Mucosa of descending colon (tissue), 3 donors: ENCODE measurements around the gene NT5C. TPM values are rescaled to one million over a fixed set of nuclear protein-coding genes. Genes with fewer than 3 reads are reported as not detected.
"Not testable (repeated sequence)": the region's sequence is repeated elsewhere in the genome, so short reads cannot be mapped to it uniquely, and the experiment has no call there.

ENCODE experiments used
- ATAC-seq: fragments of 200-7000 bp; cut with Tn5 transposase; one replicate; pipeline ENCODE4 v1.9.1; 2020; ENCODE audit warnings: mild to moderate bottlenecking, moderate library complexity
- DNase-seq, 3 donors: peaks; one replicate each; pipeline ENCODE4 v3.0.0-alpha.2; 2020
- H3K36me3 ChIP-seq: fragments of 200-600 bp; one replicate; pipeline ENCODE4 v1.8.0; 2021; ENCODE audit warnings: low read depth, mild to moderate bottlenecking
- H3K4me1 ChIP-seq: fragments of 200-600 bp; one replicate; pipeline ENCODE4 v1.8.0; 2021; ENCODE audit warnings: low read depth, mild to moderate bottlenecking
- H3K4me3 ChIP-seq: fragments of 200-600 bp; one replicate; pipeline ENCODE4 v1.8.0; 2021; ENCODE audit warnings: mild to moderate bottlenecking
- H3K9me3 ChIP-seq: fragments of 200-600 bp; one replicate; pipeline ENCODE4 v1.8.0; 2021; ENCODE audit warnings: mild to moderate bottlenecking
- CTCF ChIP-seq: fragments of 200-600 bp; IDR thresholded peaks from one replicate; pipeline ENCODE4 v1.8.0; 2022; ENCODE audit warnings: antibody characterized with exemption, mild to moderate bottlenecking
- intact Hi-C, 2 donors: fragments of 100-400 bp; cut with DNase I in 1 of 2; cut with micrococcal nuclease in 1 of 2; formaldehyde crosslinking; loops; one replicate each; pipeline versions ENCODE4 v1.11.0 to v1.11.1; 2022; cut with DNase I, micrococcal nuclease
- total RNA-seq, 3 donors: library from RNA; stranded (reverse); fragmentation: NEBNext Ultra II Directional in 2 of 3; extraction: Animal tissue kit (Norgen Biotek cat#: 25700) in 2 of 3; gene quantifications; one replicate each; pipeline versions ENCODE4 v1.2.1 to v1.2.4, GENCODE V29; 2021 to 2023
- donor health status: DM: no; HTN: no; CAD: no; lungs with moderate emphysema.
- donor health status: DM: no; HTN: no; CAD: no.
- donor health status: DM: no; HTN: yes; CAD: no.

The NT5C gene
- total RNA-seq, 3 donors from 2014 or later, result 57.2 to 97.6 (median 75.4) TPM

GRCh38 chr17:75173526-75173925 is 42.0 kb upstream of the NT5C start:
- intact Hi-C loops, result loop anchor here in 1 of 2 donors (10.0 kb wide), 1 partner anchor 59 kb away; no protein-coding TSS in a partner anchor
- H3K4me3 ChIP-seq, result no peak overlapping the region
- no peaks in the 10 kb centered on the region for H3K36me3 ChIP-seq

GRCh38 chr17:75168998-75169397 is 37.5 kb upstream of the NT5C start:
- intact Hi-C loops, result no loop called here
- TF ChIP-seq CTCF, result no peak
- Histone ChIP-seq H3K36me3 (no peaks in the 10 kb centered on the region), H3K4me3 (no peak overlapping the region), H3K4me1 (no peaks in the 10 kb centered on the region), H3K9me3 (no peaks in the 10 kb centered on the region)
- DNase-seq (no peak), ATAC-seq (no peak)

More at GRCh38 chr17:75173526-75173925, 42.0 kb upstream of the NT5C start:
- H3K9me3 ChIP-seq, result no peaks in the 10 kb centered on the region
- H3K4me1 ChIP-seq, result no peaks in the 10 kb centered on the region
- no peak for TF ChIP-seq CTCF
- ATAC-seq, result no peak
- DNase-seq, result no peak

- H3K4me3 ChIP-seq, H3K36me3 ChIP-seq, intact Hi-C loops, H3K4me1 ChIP-seq, H3K9me3 ChIP-seq, ATAC-seq, DNase-seq: not testable (repeated sequence)
Measured at GRCh38 chr17:75164606-75165005, 33.1 kb upstream of the NT5C start.

- H3K4me3 ChIP-seq, result no peak overlapping the region
- intact Hi-C loops, result no loop called here
Measured at GRCh38 chr17:75163074-75163473, 31.5 kb upstream of the NT5C start.

GRCh38 chr17:75160211-75160610 is 28.7 kb upstream of the NT5C start:
- Histone ChIP-seq H3K9me3 (no peaks in the 10 kb centered on the region), H3K4me1 (peaks cover 1% of the 10 kb centered on the region), H3K4me3 (no peak overlapping the region), H3K36me3 (no peaks in the 10 kb centered on the region)
- TF ChIP-seq CTCF, result no peak
- ATAC-seq (no peak), DNase-seq (no peak)
- intact Hi-C loops, result no loop called here

More at GRCh38 chr17:75163074-75163473, 31.5 kb upstream of the NT5C start:
- no peak for ATAC-seq
- Histone ChIP-seq H3K4me1 (no peaks in the 10 kb centered on the region), H3K9me3 (no peaks in the 10 kb centered on the region), H3K36me3 (no peaks in the 10 kb centered on the region)
- TF ChIP-seq CTCF, result no peak
- peak in 1 of 3 donors; percentile 8 for DNase-seq

GRCh38 chr17:75159196-75160031 is 27.9 kb upstream of the NT5C start:
- DNase-seq (no peak), ATAC-seq (peak; percentile 32)
- Histone ChIP-seq H3K36me3 (no peaks in the 10 kb centered on the region), H3K9me3 (no peaks in the 10 kb centered on the region), H3K4me1 (peaks cover 9% of the 10 kb centered on the region), H3K4me3 (no peak overlapping the region)
- TF ChIP-seq CTCF, result no peak
- intact Hi-C loops, result no loop called here

GRCh38 chr17:75158480-75158879 is 26.9 kb upstream of the NT5C start:
- H3K4me1 ChIP-seq, intact Hi-C loops, H3K4me3 ChIP-seq, H3K9me3 ChIP-seq, H3K36me3 ChIP-seq, ATAC-seq, DNase-seq: not testable (repeated sequence)
